Activated CD8-positive, alpha-beta memory T cell treated with anti-CD3 and anti-CD28 coated beads, Interleukin-2, amount 50 U/mL, for 1 hour (primary cell): ENCODE results near the gene CC2D1A.

Experiments used
- DNase-seq: peaks from one replicate; pipeline ENCODE4 v3.0.0-alpha.2; 2020; ENCODE audit errors: extremely low read depth

The CC2D1A gene

GRCh38 chr19:13877303-13877702, 28.7 kb upstream of the CC2D1A start:
- no peak for DNase-seq

GRCh38 chr19:13880059-13881043, 25.6 kb upstream of the CC2D1A start:
- peak; percentile 87 for DNase-seq

- DNase-seq, result no peak
Observed at GRCh38 chr19:13881251-13881691, 24.7 kb upstream of the CC2D1A start.

GRCh38 chr19:13881692-13882418, 24.1 kb upstream of the CC2D1A start:
- no peak for DNase-seq

GRCh38 chr19:13882419-13882795, 23.6 kb upstream of the CC2D1A start:
- no peak for DNase-seq

- DNase-seq, result no peak
Observed at GRCh38 chr19:13882836-13883235, 23.2 kb upstream of the CC2D1A start.

- no peak for DNase-seq
Observed at GRCh38 chr19:13883516-13884064, 22.4 kb upstream of the CC2D1A start.

GRCh38 chr19:13884726-13885591, 21.0 kb upstream of the CC2D1A start:
- no peak for DNase-seq

- DNase-seq, result no peak
Observed at GRCh38 chr19:13885826-13886365, 20.1 kb upstream of the CC2D1A start.

- no peak for DNase-seq
Observed at GRCh38 chr19:13887018-13887436, 19.0 kb upstream of the CC2D1A start.

GRCh38 chr19:13887517-13887916, 18.5 kb upstream of the CC2D1A start:
- DNase-seq, result no peak

- DNase-seq, result no peak
Observed at GRCh38 chr19:13888281-13888680, 17.7 kb upstream of the CC2D1A start.

GRCh38 chr19:13890136-13890535, 15.9 kb upstream of the CC2D1A start:
- DNase-seq, result no peak

GRCh38 chr19:13892870-13893269, 13.1 kb upstream of the CC2D1A start:
- no peak for DNase-seq

- DNase-seq, result no peak
Observed at GRCh38 chr19:13894552-13894951, 11.4 kb upstream of the CC2D1A start.

GRCh38 chr19:13896227-13896626, 9.8 kb upstream of the CC2D1A start:
- DNase-seq, result no peak

GRCh38 chr19:13899393-13899792, 6.6 kb upstream of the CC2D1A start:
- no peak for DNase-seq

GRCh38 chr19:13899912-13900584, 6.0 kb upstream of the CC2D1A start:
- DNase-seq, result no peak

GRCh38 chr19:13902993-13903555, 2.9 kb upstream of the CC2D1A start:
- no peak for DNase-seq

GRCh38 chr19:13906521-13906904, 512 bp downstream of the CC2D1A start:
- no peak for DNase-seq
